AG08396 (cell line): ENCODE measurements around the gene ZNF414.
"Not testable (repeated sequence)": the region's sequence is repeated elsewhere in the genome, so short reads cannot be mapped to it uniquely, and the experiment has no call there.

ENCODE experiments used
- DNase-seq: peaks from one replicate; pipeline ENCODE4 v3.0.0; 2012; ENCODE audit warnings: low spot score, mixed read lengths

Gene ZNF414

GRCh38 chr19:8513687-8514504 is at the start of gene ZNF414:
ZNF414 (minus strand) TSS chr19:8514167; CDS start chr19:8514046, 121 bp downstream.
- DNase-seq: peak; percentile 99

GRCh38 chr19:8561075-8561764 is 47.3 kb upstream of the ZNF414 start:
- no peak for DNase-seq

DNA sequence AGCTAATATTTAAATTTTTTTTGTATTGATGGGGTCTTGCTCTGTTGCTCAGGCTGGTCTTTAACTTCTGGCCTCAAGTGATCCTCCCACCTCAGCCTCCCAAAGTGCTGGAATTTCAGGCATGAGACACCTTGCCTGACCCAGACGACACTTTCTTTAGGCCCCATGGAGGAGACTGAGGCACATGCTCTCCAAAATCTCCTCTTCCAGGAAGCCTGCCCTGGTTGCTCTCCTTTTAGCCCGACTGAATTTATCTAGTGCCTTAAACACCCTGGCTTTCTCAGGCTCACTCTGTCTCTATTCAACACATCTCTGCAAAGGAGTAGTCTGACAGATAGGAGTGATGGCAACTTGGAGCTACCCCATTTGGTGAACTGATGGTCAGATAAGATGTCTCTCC is 44.4 kb upstream of the ZNF414 start:
- no peak for DNase-seq

DNA sequence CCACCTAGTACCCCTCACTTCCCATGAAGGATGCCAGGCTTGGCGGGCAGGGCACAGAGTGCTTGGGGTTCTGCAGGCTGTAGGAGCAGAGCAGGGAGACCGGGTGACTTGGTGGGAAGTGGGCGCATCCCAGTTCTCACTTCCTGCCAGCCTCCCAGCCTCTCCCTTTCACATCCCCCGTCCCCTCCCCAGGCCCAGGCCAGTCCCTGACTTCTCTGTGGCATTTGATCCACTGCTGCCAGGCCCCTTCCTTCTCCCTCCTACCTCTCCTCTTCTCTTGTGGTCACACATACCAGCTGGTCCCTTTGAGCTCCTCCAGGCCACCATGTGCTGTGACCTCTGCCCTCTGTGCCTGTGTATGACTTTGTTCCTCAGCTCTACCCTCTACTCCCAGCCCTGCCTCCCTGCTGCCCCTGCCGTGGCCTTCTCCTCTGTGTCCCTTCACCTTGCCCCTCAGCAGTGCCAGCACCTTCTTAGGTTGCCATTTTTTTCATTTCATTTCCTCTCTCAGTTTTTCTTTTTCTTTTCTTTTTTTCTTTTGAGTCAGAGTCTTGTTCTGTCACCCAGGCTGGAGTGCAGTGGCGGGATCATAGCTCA is 43.8 kb upstream of the ZNF414 start:
- DNase-seq: no peak

GRCh38 chr19:8553729-8554128 is 39.8 kb upstream of the ZNF414 start:
- DNase-seq: not testable (repeated sequence)

DNA sequence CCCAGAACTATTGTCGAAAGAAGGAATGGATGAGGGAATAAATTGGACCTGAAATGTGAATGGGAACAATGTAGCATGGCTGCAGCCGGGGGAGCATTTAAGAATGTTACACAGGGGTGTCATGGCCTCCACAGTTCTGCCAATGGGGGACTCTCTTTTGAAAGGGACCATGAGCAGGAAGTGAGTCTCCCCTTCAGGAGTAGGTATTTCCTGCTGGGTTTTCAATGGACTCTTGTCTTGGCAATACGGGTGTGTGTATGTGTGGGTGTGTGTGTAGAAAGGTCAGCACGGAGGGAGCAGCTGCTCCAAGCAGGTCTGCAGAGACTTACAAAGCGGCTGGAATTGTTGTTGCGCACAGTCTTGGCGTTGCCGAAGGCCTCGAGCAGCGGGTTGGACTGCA is 38.8 kb upstream of the ZNF414 start:
- DNase-seq: peak; percentile 41

GRCh38 chr19:8550070-8550469 is 36.1 kb upstream of the ZNF414 start:
- no peak for DNase-seq

DNA sequence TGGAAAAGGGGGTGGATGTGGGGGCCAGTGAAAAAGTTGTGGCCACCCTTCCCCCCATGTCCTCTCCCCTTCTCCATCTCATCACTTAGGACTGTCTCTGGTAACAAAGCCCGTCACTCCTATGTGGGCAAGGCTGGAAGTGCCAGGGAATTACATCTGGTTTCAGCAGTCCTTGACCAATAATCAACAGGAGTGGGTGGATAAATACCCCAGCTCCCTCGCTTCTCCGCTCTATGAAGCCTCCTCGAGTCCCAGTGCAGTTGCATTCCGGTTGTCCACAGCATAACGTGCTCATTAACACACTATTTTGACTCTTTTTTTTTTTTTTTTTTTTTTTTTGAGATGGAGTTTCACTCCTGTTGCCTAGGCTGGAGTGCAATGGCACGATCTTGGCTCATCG is 31.8 kb upstream of the ZNF414 start:
- no peak for DNase-seq

GRCh38 chr19:8544168-8544567 is 30.2 kb upstream of the ZNF414 start:
- no peak for DNase-seq

DNA sequence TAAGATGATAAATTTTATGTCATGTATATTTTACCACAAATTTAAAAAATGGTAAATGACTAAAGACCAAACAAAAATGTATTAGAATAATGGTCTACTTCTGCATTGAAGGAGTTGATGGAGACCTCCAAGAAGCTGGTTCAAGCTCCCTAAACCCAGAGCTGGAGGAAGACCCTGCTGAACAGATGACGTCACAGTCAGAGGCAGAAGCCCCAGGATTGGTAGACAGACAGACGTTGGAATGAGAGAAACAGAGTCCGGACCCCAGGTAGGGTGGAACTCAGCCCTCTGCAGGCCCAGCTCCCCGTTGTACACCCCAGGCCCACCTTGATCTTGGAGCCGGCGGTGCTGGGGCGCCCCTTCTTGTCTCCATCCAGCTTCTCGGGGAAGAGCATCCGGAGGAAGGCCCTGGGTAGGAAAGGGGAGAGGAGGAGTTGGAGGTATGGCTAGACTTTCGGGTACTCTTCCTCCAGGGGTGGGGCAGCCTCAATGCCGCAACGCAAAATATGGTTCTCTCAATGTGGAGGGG is 25.7 kb upstream of the ZNF414 start:
- DNase-seq: no peak

- DNase-seq: no peak
These were observed 23.1 kb upstream of the ZNF414 start for GRCh38 chr19:8537099-8537498.

- no peak for DNase-seq
These were observed 22.3 kb upstream of the ZNF414 start for GRCh38 chr19:8536282-8536681.

DNA sequence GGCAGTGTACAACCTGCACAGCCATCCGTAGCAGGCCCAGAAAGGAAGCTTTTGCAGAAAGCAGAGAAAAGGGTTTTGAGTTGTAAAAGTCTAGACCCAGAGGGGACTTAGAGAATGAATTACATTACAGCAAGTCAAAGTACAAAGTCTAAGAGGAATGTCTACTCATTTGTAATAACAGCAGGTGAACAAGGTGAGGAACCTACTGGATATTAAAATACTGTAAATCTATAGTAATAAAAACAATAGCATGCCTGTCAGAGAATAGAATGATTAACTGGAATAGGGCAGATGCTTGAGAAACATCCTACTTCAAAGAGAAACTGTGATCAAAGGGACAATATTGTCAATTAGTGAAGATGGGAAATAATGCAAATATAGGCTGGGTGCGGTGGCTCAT is 18.3 kb upstream of the ZNF414 start:
- DNase-seq: no peak

- no peak for DNase-seq
These were observed 17.5 kb upstream of the ZNF414 start for GRCh38 chr19:8531470-8531869.

DNA sequence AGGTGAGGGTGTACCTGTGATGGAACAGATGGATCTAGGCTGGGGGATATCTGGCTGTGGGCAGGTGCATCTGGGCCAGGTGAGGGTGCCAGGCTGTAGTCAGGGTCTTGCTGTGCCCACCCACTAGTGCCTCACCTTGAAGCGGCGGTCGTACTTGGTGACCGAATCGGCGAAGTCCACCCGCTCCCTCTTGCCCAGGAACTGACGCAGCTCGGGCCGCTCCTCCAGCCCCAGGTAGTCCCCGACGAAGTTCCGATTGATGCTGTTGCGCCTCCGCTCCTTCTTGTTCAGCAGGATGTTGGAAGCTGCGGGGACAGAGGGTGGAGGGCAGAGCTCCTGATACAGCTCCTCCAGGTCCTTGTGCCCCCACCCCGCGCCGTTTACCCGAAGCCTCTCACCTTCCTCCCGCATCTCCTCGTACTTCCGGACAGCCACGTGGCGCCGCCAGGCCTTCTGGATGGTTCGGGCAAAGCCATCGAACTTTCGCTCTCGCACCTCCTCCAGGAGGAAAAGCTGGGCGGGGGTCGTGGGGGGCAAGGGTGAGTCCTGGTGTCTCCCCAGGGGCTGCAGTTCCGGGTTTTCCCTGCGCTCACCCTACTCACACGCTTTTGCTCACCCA is 16.2 kb upstream of the ZNF414 start:
- DNase-seq: no peak

GRCh38 chr19:8529369-8530006 is 15.5 kb upstream of the ZNF414 start:
- DNase-seq: no peak

DNA sequence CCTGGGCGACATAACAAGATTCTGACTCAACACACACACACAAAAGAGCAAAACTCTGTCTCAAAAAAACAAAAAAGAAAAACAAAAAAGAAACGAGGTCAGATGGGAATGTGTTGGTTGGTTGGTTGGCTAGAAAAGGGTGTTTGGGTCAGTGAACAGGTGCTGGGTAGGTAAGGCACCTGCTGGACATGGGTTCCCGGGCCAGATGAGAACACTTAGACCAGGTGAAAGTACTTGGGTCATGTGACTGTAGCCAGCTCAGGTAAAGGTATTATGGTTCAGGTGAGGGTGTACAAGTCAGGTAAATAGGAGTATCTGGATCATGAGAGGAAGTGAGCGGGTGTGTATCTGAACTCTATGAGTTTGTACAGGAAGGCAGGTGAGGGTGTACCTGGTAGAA is 14.5 kb upstream of the ZNF414 start:
- no peak for DNase-seq

GRCh38 chr19:8526345-8527091 is 12.6 kb upstream of the ZNF414 start:
- DNase-seq: peak; percentile 94

DNA sequence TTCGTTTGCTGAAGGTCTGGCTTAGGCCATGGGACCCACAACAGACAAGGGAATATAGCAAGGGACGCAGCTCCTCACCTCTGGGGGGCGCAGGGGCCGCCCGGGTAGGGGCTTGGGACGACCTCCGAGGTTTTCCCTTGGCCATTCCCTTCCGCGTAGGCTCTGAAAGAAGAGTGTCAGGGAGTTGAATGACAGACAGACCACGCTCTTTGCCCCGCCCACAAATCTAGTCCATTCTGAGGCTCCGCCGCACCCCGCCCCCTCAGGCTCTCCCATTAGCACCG is 11.4 kb upstream of the ZNF414 start:
- no peak for DNase-seq

GRCh38 chr19:8519388-8519787 is 5.4 kb upstream of the ZNF414 start:
- no peak for DNase-seq

GRCh38 chr19:8518536-8518935 is 4.6 kb upstream of the ZNF414 start:
- no peak for DNase-seq
